ENCODE measurements around the gene C11orf86. TPM values are rescaled to one million over a fixed set of nuclear protein-coding genes. Genes with fewer than 3 reads are reported as not detected.

C11orf86 gene
- polyA plus RNA-seq (2013, experiment 1 of 2): 0.30 TPM
- polyA plus RNA-seq (2013, experiment 2 of 2): 0.51 TPM

GRCh38 chr11:66974724-66975404 lies at the start of gene C11orf86:
Gene C11orf86 (plus strand): TSS chr11:66975304. CDS start chr11:66975363, 59 bp downstream.
- no peaks in the 10 kb centered on the region; the same call in 1 of the 2 replicates for H3K4me1 ChIP-seq (ENCODE audit: insufficient read depth, low read length)

DNA sequence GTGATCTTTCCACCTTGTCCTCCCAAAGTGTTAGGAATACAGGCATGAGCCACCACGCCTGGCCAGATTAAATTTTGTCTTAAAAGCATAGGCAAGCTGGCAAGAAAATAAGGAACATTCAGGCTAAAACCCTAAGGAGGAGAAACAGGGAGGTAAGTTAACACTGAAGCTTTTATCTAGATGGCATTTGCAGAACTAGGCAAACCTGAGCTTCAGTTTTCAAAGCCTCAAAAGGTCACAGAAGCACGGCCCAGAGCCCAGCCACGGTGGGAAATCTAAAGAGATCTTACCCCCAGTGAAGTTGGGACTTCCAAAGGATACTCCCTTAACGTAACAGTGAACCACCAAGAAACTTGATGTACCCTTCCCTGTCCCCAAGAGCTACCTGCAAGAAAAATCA lies 45.4 kb upstream of the C11orf86 start:
- WGBS: 73% methylated on average over 4 of the region's 4 CpGs
- no peak overlapping the region for H3K4me3 ChIP-seq (ENCODE audit: low read length)
- no peaks in the 10 kb centered on the region for H3K9me3 ChIP-seq (ENCODE audit: insufficient read depth, low read depth, low read length)
- H3K9ac ChIP-seq (ENCODE audit: low read depth, low read length): no peak overlapping the region
- no peaks in the 10 kb centered on the region for H3K36me3 ChIP-seq (ENCODE audit: insufficient read depth, low read length)
- H3K27me3 ChIP-seq (ENCODE audit: insufficient read depth, low read length): no peaks in the 10 kb centered on the region
- no peak overlapping the region for H3K27ac ChIP-seq (ENCODE audit: low read depth, low read length)
- H3K4me1 ChIP-seq (ENCODE audit: insufficient read depth, low read length): no peaks in the 10 kb centered on the region

More at GRCh38 chr11:66974724-66975404, at the start of gene C11orf86:
- H3K4me3 ChIP-seq (ENCODE audit: low read length): no peak within 1 kb of the TSS
- no peak within 1 kb of the TSS for H3K27ac ChIP-seq (ENCODE audit: low read depth, low read length)
- H3K9ac ChIP-seq (ENCODE audit: low read depth, low read length): no peak within 1 kb of the TSS
- no peaks in the 10 kb centered on the region for H3K36me3 ChIP-seq (ENCODE audit: insufficient read depth, low read length)
- WGBS: 67% methylated on average over 10 of the region's 10 CpGs
- H3K27me3 ChIP-seq (ENCODE audit: insufficient read depth, low read length): no peaks in the 10 kb centered on the region
- H3K9me3 ChIP-seq (ENCODE audit: insufficient read depth, low read depth, low read length): peaks cover 2% of the 10 kb centered on the region; the same call in 1 of the 2 replicates

DNA sequence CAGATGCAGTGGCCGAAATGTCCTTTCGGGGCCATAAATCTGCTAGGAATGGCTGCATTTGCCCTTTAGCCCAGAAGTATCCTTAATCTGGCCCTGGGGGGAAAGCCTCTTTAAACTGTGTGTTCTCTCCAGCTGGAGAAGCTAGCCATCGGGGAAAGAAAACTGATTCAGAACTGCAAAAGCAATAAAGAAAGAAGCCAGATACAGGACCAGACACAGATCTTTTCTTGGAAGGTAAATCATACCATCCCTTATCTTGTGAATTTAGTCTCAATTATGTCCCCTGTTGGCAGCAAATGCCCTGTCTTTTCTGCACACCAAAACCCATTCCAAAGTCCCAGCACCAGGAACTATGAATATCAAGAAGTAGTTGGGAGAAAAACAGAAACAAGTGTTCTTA lies 42.6 kb upstream of the C11orf86 start:
- 94% methylated on average over 3 of the region's 3 CpGs for WGBS
- H3K36me3 ChIP-seq (ENCODE audit: insufficient read depth, low read length): no peaks in the 10 kb centered on the region
- no peak overlapping the region for H3K27ac ChIP-seq (ENCODE audit: low read depth, low read length)
- H3K9me3 ChIP-seq (ENCODE audit: insufficient read depth, low read depth, low read length): no peaks in the 10 kb centered on the region
- H3K9ac ChIP-seq (ENCODE audit: low read depth, low read length): no peak overlapping the region
- H3K4me1 ChIP-seq (ENCODE audit: insufficient read depth, low read length): no peaks in the 10 kb centered on the region
- H3K27me3 ChIP-seq (ENCODE audit: insufficient read depth, low read length): no peaks in the 10 kb centered on the region
- no peak overlapping the region for H3K4me3 ChIP-seq (ENCODE audit: low read length)

DNA sequence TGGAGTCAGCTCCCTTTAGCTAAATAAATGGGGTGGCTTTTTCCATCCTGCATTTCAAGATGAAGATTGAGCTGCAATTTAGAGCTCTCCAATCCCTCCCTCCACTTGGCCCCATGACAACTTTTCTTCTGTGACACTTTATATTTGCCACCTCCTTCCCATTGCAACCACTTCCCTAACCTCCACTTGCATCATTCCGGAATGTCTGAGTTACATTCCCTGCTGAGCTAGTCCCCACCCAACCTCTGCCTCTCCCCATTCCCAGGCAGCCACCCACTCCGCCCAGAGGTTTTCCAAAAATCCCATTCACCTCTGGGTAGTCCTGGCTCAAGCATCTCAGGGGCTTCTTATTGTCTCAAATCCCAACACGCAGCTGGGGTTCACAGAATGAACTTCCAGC lies 41.6 kb upstream of the C11orf86 start:
- 87% methylated on average over 3 of the region's 3 CpGs for WGBS
- Histone ChIP-seq H3K4me1 (ENCODE audit: insufficient read depth, low read length) (no peaks in the 10 kb centered on the region), H3K27me3 (ENCODE audit: insufficient read depth, low read length) (no peaks in the 10 kb centered on the region), H3K4me3 (ENCODE audit: low read length) (no peak overlapping the region), H3K9me3 (ENCODE audit: insufficient read depth, low read depth, low read length) (no peaks in the 10 kb centered on the region), H3K27ac (ENCODE audit: low read depth, low read length) (no peak overlapping the region), H3K9ac (ENCODE audit: low read depth, low read length) (no peak overlapping the region), H3K36me3 (ENCODE audit: insufficient read depth, low read length) (no peaks in the 10 kb centered on the region)

DNA sequence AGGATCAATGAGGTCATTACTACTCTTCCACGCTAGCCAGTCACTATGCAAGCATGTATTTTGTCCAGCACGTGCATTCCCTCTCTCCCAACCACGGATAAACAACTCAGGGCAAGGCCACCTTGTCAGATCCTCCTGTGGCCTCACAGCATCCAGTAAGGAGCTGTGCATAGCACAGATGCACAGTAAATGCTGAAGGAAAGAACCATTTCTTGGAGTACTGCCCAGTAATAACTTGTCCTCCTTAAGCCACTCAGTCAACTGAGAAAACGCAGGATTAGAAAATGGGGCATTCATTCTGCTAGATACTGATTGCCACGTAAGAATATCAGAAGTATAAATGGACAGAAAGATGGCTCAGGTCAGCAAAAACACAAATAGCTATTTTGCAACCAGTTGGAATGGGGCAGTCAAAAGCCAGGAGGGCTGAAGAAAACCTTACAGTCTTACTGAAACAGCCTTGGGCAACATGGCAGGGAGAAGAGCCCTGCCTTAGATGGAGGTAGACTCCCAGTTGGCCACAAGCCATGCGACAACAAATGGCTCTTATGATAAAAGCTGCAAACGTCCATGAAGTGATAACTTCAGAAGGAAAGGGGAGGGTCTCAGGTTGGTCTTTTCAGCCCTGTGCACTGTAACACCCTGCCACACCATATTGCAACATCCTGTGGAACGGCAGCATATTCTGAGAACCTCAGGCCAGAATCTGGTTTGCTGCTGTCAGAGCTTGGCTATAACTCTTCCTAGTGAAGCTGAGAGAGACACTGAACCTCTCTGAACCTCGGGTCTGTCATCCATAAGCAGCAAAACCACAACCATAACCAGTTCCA lies 39.9 kb upstream of the C11orf86 start:
- no peak overlapping the region for H3K27ac ChIP-seq (ENCODE audit: low read depth, low read length)
- no peaks in the 10 kb centered on the region for H3K36me3 ChIP-seq (ENCODE audit: insufficient read depth, low read length)
- H3K4me1 ChIP-seq (ENCODE audit: insufficient read depth, low read length): no peaks in the 10 kb centered on the region
- 93% methylated on average over 9 of the region's 9 CpGs for WGBS
- H3K27me3 ChIP-seq (ENCODE audit: insufficient read depth, low read length): no peaks in the 10 kb centered on the region
- H3K9me3 ChIP-seq (ENCODE audit: insufficient read depth, low read depth, low read length): no peaks in the 10 kb centered on the region
- H3K9ac ChIP-seq (ENCODE audit: low read depth, low read length): no peak overlapping the region
- no peak overlapping the region for H3K4me3 ChIP-seq (ENCODE audit: low read length)

DNA sequence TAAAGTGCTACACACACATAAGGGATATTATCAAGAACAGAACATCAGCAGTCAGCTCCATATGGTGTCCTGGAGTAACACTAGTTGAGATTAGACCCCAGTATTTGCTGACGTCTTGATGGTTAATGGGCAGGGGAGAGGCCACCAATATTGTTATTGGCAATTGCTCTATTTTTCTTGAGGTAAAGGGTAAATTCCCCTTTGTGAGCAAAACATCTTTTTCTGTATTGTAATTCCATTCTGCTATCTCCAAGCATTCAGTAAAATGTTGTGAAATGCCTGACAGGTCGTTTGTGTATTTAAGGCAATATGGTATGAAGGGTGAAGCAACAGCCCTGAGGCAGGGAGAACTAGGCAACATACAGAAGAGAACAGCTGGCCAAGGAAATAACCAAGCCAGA lies 38.8 kb upstream of the C11orf86 start:
- WGBS: 94% methylated on average over 2 of the region's 2 CpGs
- Histone ChIP-seq H3K9me3 (ENCODE audit: insufficient read depth, low read depth, low read length) (no peaks in the 10 kb centered on the region), H3K4me3 (ENCODE audit: low read length) (no peak overlapping the region), H3K27ac (ENCODE audit: low read depth, low read length) (no peak overlapping the region), H3K4me1 (ENCODE audit: insufficient read depth, low read length) (no peaks in the 10 kb centered on the region), H3K36me3 (ENCODE audit: insufficient read depth, low read length) (no peaks in the 10 kb centered on the region), H3K9ac (ENCODE audit: low read depth, low read length) (no peak overlapping the region), H3K27me3 (ENCODE audit: insufficient read depth, low read length) (no peaks in the 10 kb centered on the region)

GRCh38 chr11:66937193-66937733 lies 37.8 kb upstream of the C11orf86 start:
- Histone ChIP-seq H3K36me3 (ENCODE audit: insufficient read depth, low read length) (no peaks in the 10 kb centered on the region), H3K4me1 (ENCODE audit: insufficient read depth, low read length) (no peaks in the 10 kb centered on the region), H3K9ac (ENCODE audit: low read depth, low read length) (no peak overlapping the region), H3K27me3 (ENCODE audit: insufficient read depth, low read length) (no peaks in the 10 kb centered on the region), H3K9me3 (ENCODE audit: insufficient read depth, low read depth, low read length) (no peaks in the 10 kb centered on the region), H3K4me3 (ENCODE audit: low read length) (no peak overlapping the region), H3K27ac (ENCODE audit: low read depth, low read length) (no peak overlapping the region)
- WGBS: 100% methylated on average over 1 of the region's 1 CpG

- no peaks in the 10 kb centered on the region for H3K36me3 ChIP-seq (ENCODE audit: insufficient read depth, low read length)
- H3K9me3 ChIP-seq (ENCODE audit: insufficient read depth, low read depth, low read length): no peaks in the 10 kb centered on the region
- no peak overlapping the region for H3K9ac ChIP-seq (ENCODE audit: low read depth, low read length)
- no peak overlapping the region for H3K27ac ChIP-seq (ENCODE audit: low read depth, low read length)
- H3K4me1 ChIP-seq (ENCODE audit: insufficient read depth, low read length): no peaks in the 10 kb centered on the region
- no peaks in the 10 kb centered on the region for H3K27me3 ChIP-seq (ENCODE audit: insufficient read depth, low read length)
- H3K4me3 ChIP-seq (ENCODE audit: low read length): no peak overlapping the region
- 99% methylated on average over 4 of the region's 5 CpGs for WGBS
Observed at GRCh38 chr11:66938582-66939135, 36.4 kb upstream of the C11orf86 start.

DNA sequence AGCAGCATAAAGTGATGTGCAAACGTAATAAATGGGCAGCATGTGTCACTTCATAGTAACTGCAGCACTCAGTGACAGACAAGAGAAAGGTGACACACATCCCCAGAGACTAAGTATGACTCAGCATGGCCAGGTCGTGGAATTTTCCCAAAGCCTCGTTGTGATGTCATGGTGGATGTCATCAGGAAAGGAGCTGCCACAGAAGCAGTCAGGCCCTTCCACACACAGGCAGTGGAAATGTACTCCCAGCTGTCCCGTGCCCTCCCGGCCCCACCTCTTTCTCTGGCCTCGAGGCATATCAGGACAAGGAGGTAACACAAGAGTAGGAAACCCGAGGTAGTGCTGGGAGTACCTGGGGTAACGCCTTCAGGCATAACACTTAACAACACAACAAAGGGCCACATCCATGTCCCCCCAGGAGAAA lies 25.0 kb upstream of the C11orf86 start:
- Histone ChIP-seq H3K4me1 (ENCODE audit: insufficient read depth, low read length) (peaks cover 7% of the 10 kb centered on the region; the same call in 1 of the 2 replicates), H3K27ac (ENCODE audit: low read depth, low read length) (0 out of 2 replicates have a peak overlapping the region, but pooled peaks have one; percentile 30), H3K4me3 (ENCODE audit: low read length) (no peak overlapping the region), H3K36me3 (ENCODE audit: insufficient read depth, low read length) (no peaks in the 10 kb centered on the region), H3K9ac (ENCODE audit: low read depth, low read length) (no peak overlapping the region), H3K9me3 (ENCODE audit: insufficient read depth, low read depth, low read length) (no peaks in the 10 kb centered on the region), H3K27me3 (ENCODE audit: insufficient read depth, low read length) (no peaks in the 10 kb centered on the region)
- WGBS: 80% methylated on average over 6 of the region's 8 CpGs

DNA sequence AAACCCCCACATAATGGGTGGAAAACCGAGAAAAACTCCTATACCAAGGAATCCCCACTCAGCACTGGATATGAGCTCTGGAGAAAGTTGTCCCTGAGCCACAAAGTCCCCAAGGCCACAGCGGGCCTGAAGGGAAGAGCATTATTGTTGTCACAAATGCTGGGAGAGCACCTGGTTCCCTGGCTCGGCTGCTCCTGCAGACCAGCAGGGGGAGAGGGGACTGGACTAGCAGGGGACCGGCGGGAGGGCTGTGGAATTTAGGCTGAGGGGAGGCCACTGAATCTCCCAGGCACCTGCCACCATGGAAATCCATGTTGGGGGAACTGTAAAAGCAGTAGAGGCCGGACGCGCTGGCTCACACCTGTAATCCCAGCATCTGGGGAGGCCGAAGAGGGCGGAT lies 24.0 kb upstream of the C11orf86 start:
- peaks cover 7% of the 10 kb centered on the region; the same call in 1 of the 2 replicates for H3K4me1 ChIP-seq (ENCODE audit: insufficient read depth, low read length)
- no peaks in the 10 kb centered on the region for H3K9me3 ChIP-seq (ENCODE audit: insufficient read depth, low read depth, low read length)
- no peak overlapping the region for H3K4me3 ChIP-seq (ENCODE audit: low read length)
- H3K36me3 ChIP-seq (ENCODE audit: insufficient read depth, low read length): no peaks in the 10 kb centered on the region
- H3K9ac ChIP-seq (ENCODE audit: low read depth, low read length): no peak overlapping the region
- 85% methylated on average over 10 of the region's 10 CpGs for WGBS
- no peaks in the 10 kb centered on the region for H3K27me3 ChIP-seq (ENCODE audit: insufficient read depth, low read length)
- H3K27ac ChIP-seq (ENCODE audit: low read depth, low read length): no peak overlapping the region

GRCh38 chr11:66951927-66952337 lies 23.2 kb upstream of the C11orf86 start:
- Histone ChIP-seq H3K9me3 (ENCODE audit: insufficient read depth, low read depth, low read length) (no peaks in the 10 kb centered on the region), H3K4me1 (ENCODE audit: insufficient read depth, low read length) (peaks cover 11% of the 10 kb centered on the region; the same call in 1 of the 2 replicates), H3K36me3 (ENCODE audit: insufficient read depth, low read length) (no peaks in the 10 kb centered on the region), H3K27me3 (ENCODE audit: insufficient read depth, low read length) (no peaks in the 10 kb centered on the region), H3K4me3 (ENCODE audit: low read length) (no peak overlapping the region), H3K9ac (ENCODE audit: low read depth, low read length) (no peak overlapping the region), H3K27ac (ENCODE audit: low read depth, low read length) (no peak overlapping the region)
- WGBS: 85% methylated on average over 7 of the region's 7 CpGs

Data from HUES64 (cell line).